ENCODE results near the gene RAET1E.

- TF ChIP-seq CTCF (IDR thresholded peaks at IDR 0.05 in 8 of 11, conservative IDR thresholded peaks at IDR 0.05 in 3 of 11) = no peak
- no peak for TF ChIP-seq POLR2AphosphoS5 (IDR thresholded peaks at IDR 0.05)
Observed at GRCh38 chr6:149854532-149854931, 43.4 kb downstream of the RAET1E start.
